Panc1 (cell line): ENCODE results near the gene TTLL10.

ENCODE experiments used
- POLR2AphosphoS5 ChIP-seq: IDR thresholded peaks from 2 replicates; pipeline ENCODE4 v1.6.1; 2012; ENCODE audit warnings: mild to moderate bottlenecking, low read depth, low read length, moderate library complexity
- TF ChIP-seq, protein P1 (sequence below): fragments of 450-650 bp; IDR thresholded peaks from 2 replicates; pipeline ENCODE4 v1.5.1; 2017; ENCODE audit warnings: mild to moderate bottlenecking

DNA sequence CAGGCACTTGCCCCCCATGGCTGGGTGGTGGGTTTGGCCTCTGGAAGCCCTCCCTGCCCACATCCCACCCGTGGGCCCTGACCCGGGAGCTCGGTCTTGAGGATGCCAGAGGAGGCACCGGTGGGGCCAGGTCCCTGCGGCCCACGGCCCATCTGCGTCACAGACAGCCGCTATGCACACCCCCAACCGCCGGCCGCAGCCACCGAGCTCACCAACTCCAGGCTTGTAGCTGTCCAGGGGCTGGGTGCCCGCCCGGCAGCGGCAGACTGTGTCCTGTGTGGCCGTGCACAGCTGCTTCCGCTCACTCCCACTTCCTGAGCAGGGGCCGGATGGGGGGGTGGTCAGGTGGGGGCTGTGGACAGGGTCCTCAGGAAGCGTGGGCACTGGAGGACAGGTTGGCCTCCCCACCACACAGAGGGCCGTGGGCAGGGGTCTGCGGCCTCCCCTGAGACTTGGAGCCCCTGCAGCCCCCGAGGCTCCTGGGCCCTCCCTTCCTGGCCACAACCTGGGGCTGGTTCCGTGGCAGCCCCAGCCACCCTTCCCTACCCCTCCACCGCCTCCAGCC, 39.2 kb downstream of the TTLL10 start:
- no peak for TF ChIP-seq POLR2AphosphoS5
- TF ChIP-seq, protein P1, sequence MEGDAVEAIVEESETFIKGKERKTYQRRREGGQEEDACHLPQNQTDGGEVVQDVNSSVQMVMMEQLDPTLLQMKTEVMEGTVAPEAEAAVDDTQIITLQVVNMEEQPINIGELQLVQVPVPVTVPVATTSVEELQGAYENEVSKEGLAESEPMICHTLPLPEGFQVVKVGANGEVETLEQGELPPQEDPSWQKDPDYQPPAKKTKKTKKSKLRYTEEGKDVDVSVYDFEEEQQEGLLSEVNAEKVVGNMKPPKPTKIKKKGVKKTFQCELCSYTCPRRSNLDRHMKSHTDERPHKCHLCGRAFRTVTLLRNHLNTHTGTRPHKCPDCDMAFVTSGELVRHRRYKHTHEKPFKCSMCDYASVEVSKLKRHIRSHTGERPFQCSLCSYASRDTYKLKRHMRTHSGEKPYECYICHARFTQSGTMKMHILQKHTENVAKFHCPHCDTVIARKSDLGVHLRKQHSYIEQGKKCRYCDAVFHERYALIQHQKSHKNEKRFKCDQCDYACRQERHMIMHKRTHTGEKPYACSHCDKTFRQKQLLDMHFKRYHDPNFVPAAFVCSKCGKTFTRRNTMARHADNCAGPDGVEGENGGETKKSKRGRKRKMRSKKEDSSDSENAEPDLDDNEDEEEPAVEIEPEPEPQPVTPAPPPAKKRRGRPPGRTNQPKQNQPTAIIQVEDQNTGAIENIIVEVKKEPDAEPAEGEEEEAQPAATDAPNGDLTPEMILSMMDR: no peak
